Measurements from ENCODE around the gene PDLIM5.
"Not testable (repeated sequence)": the region's sequence is repeated elsewhere in the genome, so short reads cannot be mapped to it uniquely, and the experiment has no call there.

The PDLIM5 gene

DNA sequence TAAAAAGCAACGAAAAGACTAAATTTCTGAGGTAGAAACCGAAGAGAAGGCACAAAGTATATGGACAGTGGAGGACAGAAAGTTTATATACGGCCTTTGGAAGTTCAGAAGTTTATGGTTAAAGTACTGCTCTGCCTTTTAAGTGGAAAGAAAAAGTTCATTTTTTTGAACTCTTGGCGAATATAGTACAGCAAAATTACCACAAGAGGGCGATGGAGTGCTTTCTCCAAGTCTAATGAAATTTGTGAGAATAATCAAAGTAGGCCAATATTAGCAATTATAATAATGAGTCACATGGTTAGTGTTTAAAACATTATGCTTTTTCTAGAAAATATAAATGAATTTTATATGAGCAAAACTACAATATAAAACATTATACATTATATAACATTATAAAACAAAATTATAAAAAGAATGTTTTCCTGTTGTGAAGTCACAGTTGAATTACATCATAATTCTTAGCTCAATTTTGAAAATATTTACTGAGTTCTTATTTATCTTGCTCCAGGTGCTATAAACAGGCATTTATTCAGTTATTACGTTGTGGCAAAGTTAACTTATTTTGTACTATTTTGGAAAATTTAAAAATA lies 169.8 kb downstream of the PDLIM5 start:
- DNase-seq (ENCODE audit: extremely low read depth, low read depth) = no peak

GRCh38 chr4:94623126-94623911 lies 171.6 kb downstream of the PDLIM5 start:
- TF ChIP-seq, protein P1, sequence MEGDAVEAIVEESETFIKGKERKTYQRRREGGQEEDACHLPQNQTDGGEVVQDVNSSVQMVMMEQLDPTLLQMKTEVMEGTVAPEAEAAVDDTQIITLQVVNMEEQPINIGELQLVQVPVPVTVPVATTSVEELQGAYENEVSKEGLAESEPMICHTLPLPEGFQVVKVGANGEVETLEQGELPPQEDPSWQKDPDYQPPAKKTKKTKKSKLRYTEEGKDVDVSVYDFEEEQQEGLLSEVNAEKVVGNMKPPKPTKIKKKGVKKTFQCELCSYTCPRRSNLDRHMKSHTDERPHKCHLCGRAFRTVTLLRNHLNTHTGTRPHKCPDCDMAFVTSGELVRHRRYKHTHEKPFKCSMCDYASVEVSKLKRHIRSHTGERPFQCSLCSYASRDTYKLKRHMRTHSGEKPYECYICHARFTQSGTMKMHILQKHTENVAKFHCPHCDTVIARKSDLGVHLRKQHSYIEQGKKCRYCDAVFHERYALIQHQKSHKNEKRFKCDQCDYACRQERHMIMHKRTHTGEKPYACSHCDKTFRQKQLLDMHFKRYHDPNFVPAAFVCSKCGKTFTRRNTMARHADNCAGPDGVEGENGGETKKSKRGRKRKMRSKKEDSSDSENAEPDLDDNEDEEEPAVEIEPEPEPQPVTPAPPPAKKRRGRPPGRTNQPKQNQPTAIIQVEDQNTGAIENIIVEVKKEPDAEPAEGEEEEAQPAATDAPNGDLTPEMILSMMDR (IDR thresholded peaks at IDR 0.05; ENCODE audit: low read depth, low read length) = no peak
- DNase-seq (ENCODE audit: extremely low read depth, low read depth) = no peak

More for the DNA sequence above, 169.8 kb downstream of the PDLIM5 start:
- TF ChIP-seq, protein P1 (IDR thresholded peaks at IDR 0.05; ENCODE audit: low read depth, low read length) = peak; percentile 78

GRCh38 chr4:94626942-94627341 lies 175.2 kb downstream of the PDLIM5 start:
- TF ChIP-seq, protein P1 (IDR thresholded peaks at IDR 0.05; ENCODE audit: low read depth, low read length) = no peak

GRCh38 chr4:94629058-94629457 lies 177.3 kb downstream of the PDLIM5 start:
- not testable (repeated sequence) for DNase-seq (ENCODE audit: extremely low read depth, low read depth)

More at GRCh38 chr4:94626942-94627341, 175.2 kb downstream of the PDLIM5 start:
- DNase-seq (ENCODE audit: extremely low read depth, low read depth) = no peak

DNA sequence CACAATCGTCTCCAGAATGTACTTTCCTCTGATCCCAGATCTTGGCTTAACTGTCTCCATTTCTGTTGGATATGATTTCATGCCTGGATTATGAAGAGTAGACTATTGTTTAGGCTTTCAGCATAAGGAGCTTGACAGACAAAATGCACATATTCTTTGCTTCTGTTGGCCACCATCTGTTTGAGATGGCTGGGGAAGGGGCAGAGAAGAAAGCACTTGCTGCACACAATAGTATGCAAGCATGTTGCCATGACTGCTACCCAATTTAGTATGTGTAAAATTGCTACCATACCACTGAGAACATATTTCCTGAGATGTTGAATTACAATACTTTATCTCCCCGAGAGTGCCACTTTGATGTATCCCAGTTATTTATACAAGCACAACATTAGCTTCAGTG lies 178.1 kb downstream of the PDLIM5 start:
- DNase-seq (ENCODE audit: extremely low read depth, low read depth) = no peak
- TF ChIP-seq, protein P1 (IDR thresholded peaks at IDR 0.05; ENCODE audit: low read depth, low read length) = no peak

DNA sequence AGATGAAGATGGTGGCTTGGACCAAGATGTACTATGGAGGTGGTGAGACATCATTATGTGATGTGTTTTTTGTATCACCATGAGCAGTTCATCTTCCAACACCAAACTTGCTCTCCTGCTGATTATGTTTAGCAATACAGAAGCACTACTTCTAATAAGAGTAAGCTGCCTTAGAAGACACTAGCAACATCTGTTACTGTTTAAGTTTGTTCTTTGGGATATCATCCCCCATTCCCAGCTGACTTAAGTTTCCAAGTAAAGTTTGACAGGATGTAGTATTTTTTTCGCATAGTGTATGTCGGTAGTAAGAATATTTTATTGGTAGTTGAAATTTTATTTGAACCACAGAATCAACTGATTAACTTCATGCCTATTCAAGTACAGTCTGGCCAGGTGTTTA lies 182.5 kb downstream of the PDLIM5 start:
- TF ChIP-seq, protein P1 (IDR thresholded peaks at IDR 0.05; ENCODE audit: low read depth, low read length) = no peak
- DNase-seq (ENCODE audit: extremely low read depth, low read depth) = no peak

- TF ChIP-seq, protein P1 (IDR thresholded peaks at IDR 0.05; ENCODE audit: low read depth, low read length) = no peak
- DNase-seq (ENCODE audit: extremely low read depth, low read depth) = no peak
Observed at GRCh38 chr4:94635177-94635576, 183.4 kb downstream of the PDLIM5 start.

All from AG09319 (cell line).